Caco-2 (cell line): ENCODE measurements around the gene FAM114A2. TPM values are rescaled to one million over a fixed set of nuclear protein-coding genes. Genes with fewer than 3 reads are reported as not detected.

Experiments
- BruUV-seq: library from RNA; stranded (reverse); fragments of 400-500 nt; replicated peaks from 2 replicates; lab custom pipeline; 2021; lab: Mats Ljungman, UMichigan
- CTCF ChIA-PET: fragments of 300-600 bp; sonication (Branson Sonifier 250); formaldehyde crosslinking; loops from one replicate; lab custom pipeline; 2022; ENCODE audit warnings: antibody characterized with exemption; lab: Charles Lee
- POLR2A ChIA-PET: fragments of 300-600 bp; sonication (Branson Sonifier 250); formaldehyde crosslinking; loops from one replicate; lab custom pipeline; 2022; ENCODE audit warnings: antibody characterized with exemption; lab: Charles Lee
- DNase-seq, 2 experiments: peaks; one replicate each; pipeline versions ENCODE4 v3.0.0 to v3.0.0-alpha.2; 2020 to 2022
- H3K27me3 ChIP-seq: replicated peaks from 2 replicates; pipeline ENCODE4 v1.6.0; 2011; ENCODE audit warnings: low read length; ENCODE audit not compliant: control insufficient read depth, insufficient read depth
- H3K36me3 ChIP-seq: 2 replicates; pipeline ENCODE4 v1.5.1; 2011; ENCODE audit warnings: low read length; ENCODE audit not compliant: control insufficient read depth, insufficient read depth
- H3K4me1 ChIP-seq: fragments of 250-450 bp; sonication (Bioruptor Pico); 2 replicates; pipeline ENCODE4 v1.5.1; 2020; ENCODE audit warnings: mild to moderate bottlenecking
- H3K4me3 ChIP-seq: 2 replicates; pipeline ENCODE4 v1.5.1; 2011; ENCODE audit warnings: low read depth, mild to moderate bottlenecking, control low read depth, low read length
- H3K9me3 ChIP-seq: fragments of 250-450 bp; sonication (Bioruptor Pico); 2 replicates; pipeline ENCODE4 v1.5.1; 2020; ENCODE audit warnings: mild to moderate bottlenecking, moderate library complexity
- H3K27ac Mint-ChIP-seq: one replicate; pipeline ENCODE4 v1.8.0; 2022; ENCODE audit warnings: mixed read lengths; ENCODE audit not compliant: unreplicated experiment
- H3K27me3 Mint-ChIP-seq: one replicate; pipeline ENCODE4 v1.8.0; 2022; ENCODE audit warnings: mixed read lengths; ENCODE audit not compliant: insufficient read depth, unreplicated experiment
- H3K36me3 Mint-ChIP-seq: one replicate; pipeline ENCODE4 v1.8.0; 2022; ENCODE audit warnings: mild to moderate bottlenecking, mixed read lengths; ENCODE audit not compliant: insufficient read depth, unreplicated experiment
- H3K4me1 Mint-ChIP-seq: one replicate; pipeline ENCODE4 v1.8.0; 2022; ENCODE audit warnings: low read depth, mixed read lengths; ENCODE audit not compliant: unreplicated experiment
- H3K4me3 Mint-ChIP-seq: one replicate; pipeline ENCODE4 v1.8.0; 2022; ENCODE audit warnings: mild to moderate bottlenecking, moderate library complexity, mixed read lengths; ENCODE audit not compliant: unreplicated experiment
- H3K9me3 Mint-ChIP-seq: one replicate; pipeline ENCODE4 v1.8.0; 2022; ENCODE audit warnings: mixed read lengths; ENCODE audit not compliant: unreplicated experiment
- intact Hi-C: fragments of 100-400 bp; cut with micrococcal nuclease; formaldehyde crosslinking; loops from one replicate; pipeline ENCODE4 v1.10.0; 2022; ENCODE audit not compliant: unreplicated experiment
- total RNA-seq: library from RNA; stranded (reverse); gene quantifications from 2 replicates; pipeline ENCODE4 v1.2.3, GENCODE V29; 2022
- TF ChIP-seq, protein P1 (sequence below), 2 experiments: fragments of 200-600 bp in 1 of 2; IDR thresholded peaks; 1 replicate in 1 of 2; 2 replicates in 1 of 2; pipeline versions ENCODE4 v1.5.1 to v1.8.0; 2011 to 2022; ENCODE audit warnings: antibody characterized with exemption in 1 of 2, control low read depth in 1 of 2, inconsistent platforms in 1 of 2, low read depth in 1 of 2, low read length in 1 of 2, mild to moderate bottlenecking in 1 of 2, moderate library complexity in 1 of 2; ENCODE audit not compliant: insufficient read depth in 1 of 2, severe bottlenecking in 1 of 2, unreplicated experiment in 1 of 2

The FAM114A2 gene
- total RNA-seq, 1 experiment from 2014 or later = 15.6 TPM

DNA sequence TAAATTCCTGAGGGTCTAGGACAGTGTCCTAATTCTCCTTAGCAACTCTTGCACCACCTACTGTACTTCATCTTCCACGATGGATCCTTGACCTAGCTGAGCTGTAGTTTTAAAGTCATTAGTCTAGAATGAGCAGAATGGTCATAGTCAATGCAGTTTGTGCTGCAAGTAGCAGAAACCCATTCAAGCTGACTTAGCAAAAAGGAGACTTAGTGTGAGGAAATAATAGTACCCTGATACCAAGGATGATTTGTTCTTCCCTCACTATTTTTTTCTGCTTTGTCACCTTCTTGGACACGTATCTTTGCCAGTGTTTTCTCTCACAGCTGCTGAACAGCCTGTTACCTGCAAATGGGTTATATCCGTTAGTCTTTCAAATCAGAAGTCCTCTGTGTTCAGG is 5.4 kb upstream of the FAM114A2 start:
- POLR2A ChIA-PET = no interaction called here
- H3K27me3 Mint-ChIP-seq = no peaks in the 10 kb centered on the region

DNA sequence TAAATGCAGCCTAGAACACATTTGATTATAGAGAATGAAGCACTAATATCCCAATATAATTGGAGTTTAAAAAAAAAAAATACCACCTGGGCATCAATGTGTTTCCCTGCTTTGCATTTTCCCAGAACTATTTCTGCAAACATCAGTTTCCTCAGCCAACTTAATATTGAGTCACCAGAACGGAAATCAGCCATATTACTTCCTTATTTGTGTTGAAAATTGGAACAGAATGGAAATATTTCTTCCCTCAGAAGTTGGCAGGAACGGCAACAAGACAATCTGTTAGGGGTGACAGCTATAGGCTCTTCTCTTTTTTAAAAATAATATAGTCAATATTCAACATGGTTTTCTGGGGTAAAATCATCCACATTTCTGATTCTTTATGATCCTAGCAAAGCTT is 4.1 kb upstream of the FAM114A2 start:
- Mint-ChIP-seq H3K27ac (no peak overlapping the region), H3K27me3 (no peaks in the 10 kb centered on the region), H3K4me3 (no peak overlapping the region), H3K4me1 (no peaks in the 10 kb centered on the region), H3K9me3 (no peaks in the 10 kb centered on the region), H3K36me3 (no peaks in the 10 kb centered on the region)
- Histone ChIP-seq H3K36me3 (no peaks in the 10 kb centered on the region), H3K4me3 (no peak overlapping the region), H3K27me3 (no peaks in the 10 kb centered on the region), H3K9me3 (no peaks in the 10 kb centered on the region), H3K4me1 (0 out of 2 replicates have a peak, but pooled peaks cover 4% of the 10 kb centered on the region)
- no peak for DNase-seq
- no TSS peak for BruUV-seq
- TF ChIP-seq, protein P1, sequence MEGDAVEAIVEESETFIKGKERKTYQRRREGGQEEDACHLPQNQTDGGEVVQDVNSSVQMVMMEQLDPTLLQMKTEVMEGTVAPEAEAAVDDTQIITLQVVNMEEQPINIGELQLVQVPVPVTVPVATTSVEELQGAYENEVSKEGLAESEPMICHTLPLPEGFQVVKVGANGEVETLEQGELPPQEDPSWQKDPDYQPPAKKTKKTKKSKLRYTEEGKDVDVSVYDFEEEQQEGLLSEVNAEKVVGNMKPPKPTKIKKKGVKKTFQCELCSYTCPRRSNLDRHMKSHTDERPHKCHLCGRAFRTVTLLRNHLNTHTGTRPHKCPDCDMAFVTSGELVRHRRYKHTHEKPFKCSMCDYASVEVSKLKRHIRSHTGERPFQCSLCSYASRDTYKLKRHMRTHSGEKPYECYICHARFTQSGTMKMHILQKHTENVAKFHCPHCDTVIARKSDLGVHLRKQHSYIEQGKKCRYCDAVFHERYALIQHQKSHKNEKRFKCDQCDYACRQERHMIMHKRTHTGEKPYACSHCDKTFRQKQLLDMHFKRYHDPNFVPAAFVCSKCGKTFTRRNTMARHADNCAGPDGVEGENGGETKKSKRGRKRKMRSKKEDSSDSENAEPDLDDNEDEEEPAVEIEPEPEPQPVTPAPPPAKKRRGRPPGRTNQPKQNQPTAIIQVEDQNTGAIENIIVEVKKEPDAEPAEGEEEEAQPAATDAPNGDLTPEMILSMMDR (IDR thresholded peaks at IDR 0.05; ENCODE audit: insufficient read depth in 1 of 2, low read depth in 1 of 2, low read length in 1 of 2, severe bottlenecking in 1 of 2, unreplicated experiment in 1 of 2) = no peak
- ChIA-PET POLR2A (interaction anchor here (0.6 kb wide), 1 partner anchor 21 kb away, joined by 3 read pairs; no protein-coding TSS in a partner anchor), CTCF (no interaction called here)
- intact Hi-C loops = no loop called here

More for the DNA sequence above, 5.4 kb upstream of the FAM114A2 start:
- no peak for DNase-seq
- TF ChIP-seq, protein P1 (IDR thresholded peaks at IDR 0.05; ENCODE audit: insufficient read depth in 1 of 2, low read depth in 1 of 2, low read length in 1 of 2, severe bottlenecking in 1 of 2, unreplicated experiment in 1 of 2) = no peak
- Mint-ChIP-seq H3K27ac (no peak overlapping the region), H3K9me3 (no peaks in the 10 kb centered on the region), H3K4me3 (no peak overlapping the region), H3K4me1 (no peaks in the 10 kb centered on the region), H3K36me3 (no peaks in the 10 kb centered on the region)
- BruUV-seq = no TSS peak
- no peaks in the 10 kb centered on the region for H3K36me3 ChIP-seq
- CTCF ChIA-PET = no interaction called here
- intact Hi-C loops = no loop called here
- H3K4me3 ChIP-seq = no peak overlapping the region
- no peaks in the 10 kb centered on the region for H3K9me3 ChIP-seq
- H3K27me3 ChIP-seq = no peaks in the 10 kb centered on the region
- 0 out of 2 replicates have a peak, but pooled peaks cover 4% of the 10 kb centered on the region for H3K4me1 ChIP-seq

DNA sequence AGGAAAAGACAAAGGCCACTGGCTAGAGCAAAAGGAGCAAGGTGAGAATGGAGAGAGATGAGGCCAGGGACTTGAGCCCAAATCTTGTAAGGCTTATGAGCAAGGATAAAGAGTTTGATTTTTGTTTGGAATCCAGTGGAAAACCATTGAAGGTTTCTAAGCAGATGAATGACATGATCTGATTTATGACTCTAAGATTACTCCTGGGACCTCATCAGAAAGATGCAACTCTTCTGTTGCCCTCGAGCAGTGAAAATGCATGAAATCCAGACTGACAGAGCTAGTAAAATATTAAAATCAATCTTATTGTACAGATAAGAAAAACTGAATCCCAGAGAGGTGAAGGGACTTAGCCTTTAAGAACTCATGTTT is 734 bp upstream of the FAM114A2 start:
- ChIA-PET CTCF (interaction anchor here (1.0 to 1.2 kb wide), 4 partner anchors 33 to 366 kb away, joined by 3 to 7 read pairs (median 6); partner anchors contain the start of gene GALNT10), POLR2A (interaction anchor here (0.7 to 1.2 kb wide), 2 partner anchors 16 to 150 kb away, joined by 3 to 4 read pairs; no protein-coding TSS in a partner anchor)
- Histone ChIP-seq H3K36me3 (no peaks in the 10 kb centered on the region), H3K27me3 (no peaks in the 10 kb centered on the region), H3K4me3 (peak overlapping the region; percentile 54), H3K9me3 (no peaks in the 10 kb centered on the region), H3K4me1 (0 out of 2 replicates have a peak, but pooled peaks cover 4% of the 10 kb centered on the region)
- Mint-ChIP-seq H3K4me3 (peak overlapping the region; percentile 92), H3K27ac (peak overlapping the region; percentile 89), H3K4me1 (peaks cover 6% of the 10 kb centered on the region), H3K27me3 (no peaks in the 10 kb centered on the region), H3K36me3 (no peaks in the 10 kb centered on the region), H3K9me3 (no peaks in the 10 kb centered on the region)
- DNase-seq = no peak
- BruUV-seq = no TSS peak
- TF ChIP-seq, protein P1 (IDR thresholded peaks at IDR 0.05; ENCODE audit: insufficient read depth in 1 of 2, low read depth in 1 of 2, low read length in 1 of 2, severe bottlenecking in 1 of 2, unreplicated experiment in 1 of 2) = no peak
- intact Hi-C loops = loop anchor here (2.0 kb wide), 1 partner anchor 27 kb away; no protein-coding TSS in a partner anchor
